Calu3 (cell line): ENCODE data around the gene SKI. TPM values are rescaled to one million over a fixed set of nuclear protein-coding genes. Genes with fewer than 3 reads are reported as not detected.
"Not testable (repeated sequence)": the region's sequence is repeated elsewhere in the genome, so short reads cannot be mapped to it uniquely, and the experiment has no call there.

Source experiments
- BruUV-seq: library from RNA; stranded (reverse); fragments of 400-500 nt; replicated peaks from 2 replicates; lab custom pipeline; 2021; lab: Mats Ljungman, UMichigan
- CTCF ChIA-PET: fragments of 300-600 bp; sonication (Branson Sonifier 250); formaldehyde crosslinking; loops from one replicate; lab custom pipeline; 2022; ENCODE audit warnings: antibody characterized with exemption; lab: Charles Lee
- DNase-seq: peaks from one replicate; pipeline ENCODE4 v3.0.0; 2022
- H3K27ac Mint-ChIP-seq: one replicate; pipeline ENCODE4 v1.8.0; 2022; ENCODE audit warnings: mixed read lengths; ENCODE audit not compliant: unreplicated experiment
- H3K27me3 Mint-ChIP-seq: one replicate; pipeline ENCODE4 v1.8.0; 2022; ENCODE audit warnings: mixed read lengths; ENCODE audit not compliant: unreplicated experiment
- H3K36me3 Mint-ChIP-seq: one replicate; pipeline ENCODE4 v1.8.0; 2022; ENCODE audit warnings: mild to moderate bottlenecking, moderate library complexity, mixed read lengths; ENCODE audit not compliant: insufficient read depth, unreplicated experiment
- H3K4me1 Mint-ChIP-seq: one replicate; pipeline ENCODE4 v1.8.0; 2022; ENCODE audit warnings: mild to moderate bottlenecking, low read depth, mixed read lengths; ENCODE audit not compliant: unreplicated experiment
- H3K4me3 Mint-ChIP-seq: one replicate; pipeline ENCODE4 v1.8.0; 2022; ENCODE audit warnings: mild to moderate bottlenecking, low read depth, moderate library complexity, mixed read lengths; ENCODE audit not compliant: unreplicated experiment
- H3K9me3 Mint-ChIP-seq: one replicate; pipeline ENCODE4 v1.8.0; 2022; ENCODE audit warnings: low read depth, mixed read lengths; ENCODE audit not compliant: unreplicated experiment
- intact Hi-C: fragments of 100-400 bp; cut with micrococcal nuclease; formaldehyde crosslinking; loops from one replicate; pipeline ENCODE4 v1.10.0; 2022; ENCODE audit not compliant: unreplicated experiment
- total RNA-seq: library from RNA; stranded (reverse); gene quantifications from 2 replicates; pipeline ENCODE4 v1.2.3, GENCODE V29; 2022
- TF ChIP-seq, protein P1 (sequence below): fragments of 200-600 bp; IDR thresholded peaks from one replicate; pipeline ENCODE4 v1.8.0; 2022; ENCODE audit warnings: antibody characterized with exemption; ENCODE audit not compliant: unreplicated experiment

The SKI gene
- total RNA-seq, 1 experiment from 2014 or later = 33.8 TPM

- BruUV-seq = no TSS peak
- CTCF ChIA-PET = no interaction called here
- H3K9me3 Mint-ChIP-seq = no peaks in the 10 kb centered on the region
Measured at GRCh38 chr1:2259668-2260402, 31.7 kb downstream of the SKI start.

GRCh38 chr1:2260470-2260869 lies 32.4 kb downstream of the SKI start:
- H3K4me3 Mint-ChIP-seq, H3K9me3 Mint-ChIP-seq, H3K36me3 Mint-ChIP-seq, H3K27ac Mint-ChIP-seq, DNase-seq, BruUV-seq, H3K4me1 Mint-ChIP-seq, H3K27me3 Mint-ChIP-seq, intact Hi-C loops, CTCF ChIA-PET: not testable (repeated sequence)

More at GRCh38 chr1:2259668-2260402, 31.7 kb downstream of the SKI start:
- Mint-ChIP-seq H3K4me3 (no peak overlapping the region), H3K4me1 (peaks cover 8% of the 10 kb centered on the region), H3K36me3 (no peaks in the 10 kb centered on the region), H3K27ac (no peak overlapping the region), H3K27me3 (no peaks in the 10 kb centered on the region)
- DNase-seq = no peak
- intact Hi-C loops = no loop called here
- TF ChIP-seq, protein P1, sequence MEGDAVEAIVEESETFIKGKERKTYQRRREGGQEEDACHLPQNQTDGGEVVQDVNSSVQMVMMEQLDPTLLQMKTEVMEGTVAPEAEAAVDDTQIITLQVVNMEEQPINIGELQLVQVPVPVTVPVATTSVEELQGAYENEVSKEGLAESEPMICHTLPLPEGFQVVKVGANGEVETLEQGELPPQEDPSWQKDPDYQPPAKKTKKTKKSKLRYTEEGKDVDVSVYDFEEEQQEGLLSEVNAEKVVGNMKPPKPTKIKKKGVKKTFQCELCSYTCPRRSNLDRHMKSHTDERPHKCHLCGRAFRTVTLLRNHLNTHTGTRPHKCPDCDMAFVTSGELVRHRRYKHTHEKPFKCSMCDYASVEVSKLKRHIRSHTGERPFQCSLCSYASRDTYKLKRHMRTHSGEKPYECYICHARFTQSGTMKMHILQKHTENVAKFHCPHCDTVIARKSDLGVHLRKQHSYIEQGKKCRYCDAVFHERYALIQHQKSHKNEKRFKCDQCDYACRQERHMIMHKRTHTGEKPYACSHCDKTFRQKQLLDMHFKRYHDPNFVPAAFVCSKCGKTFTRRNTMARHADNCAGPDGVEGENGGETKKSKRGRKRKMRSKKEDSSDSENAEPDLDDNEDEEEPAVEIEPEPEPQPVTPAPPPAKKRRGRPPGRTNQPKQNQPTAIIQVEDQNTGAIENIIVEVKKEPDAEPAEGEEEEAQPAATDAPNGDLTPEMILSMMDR = no peak

DNA sequence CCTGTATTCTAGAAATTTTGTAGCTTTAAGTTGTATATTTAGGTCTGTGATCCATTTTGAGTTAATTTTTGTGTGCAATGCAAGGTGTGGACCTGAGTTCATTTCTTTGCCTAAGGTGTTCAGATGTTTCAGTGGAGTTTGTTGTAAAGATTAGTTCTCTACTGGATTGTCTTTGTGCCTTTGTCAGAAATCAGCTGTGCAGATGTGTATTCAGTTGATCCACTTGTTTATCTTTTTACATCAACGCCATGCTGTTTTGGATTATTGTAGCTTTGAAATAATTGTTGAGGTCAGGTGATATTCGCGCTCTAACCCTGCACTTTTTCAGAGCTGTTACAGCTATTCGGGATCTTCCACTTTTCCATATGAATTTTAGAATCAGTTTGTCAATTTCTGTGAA lies 32.8 kb downstream of the SKI start:
- no TSS peak for BruUV-seq
- no peaks in the 10 kb centered on the region for H3K36me3 Mint-ChIP-seq
- CTCF ChIA-PET = no interaction called here
- H3K9me3 Mint-ChIP-seq = no peaks in the 10 kb centered on the region
- H3K4me1 Mint-ChIP-seq = peaks cover 8% of the 10 kb centered on the region
- intact Hi-C loops = no loop called here
- TF ChIP-seq, protein P1 = no peak
- H3K4me3 Mint-ChIP-seq = no peak overlapping the region
- H3K27ac Mint-ChIP-seq = no peak overlapping the region
- no peaks in the 10 kb centered on the region for H3K27me3 Mint-ChIP-seq
- no peak for DNase-seq

DNA sequence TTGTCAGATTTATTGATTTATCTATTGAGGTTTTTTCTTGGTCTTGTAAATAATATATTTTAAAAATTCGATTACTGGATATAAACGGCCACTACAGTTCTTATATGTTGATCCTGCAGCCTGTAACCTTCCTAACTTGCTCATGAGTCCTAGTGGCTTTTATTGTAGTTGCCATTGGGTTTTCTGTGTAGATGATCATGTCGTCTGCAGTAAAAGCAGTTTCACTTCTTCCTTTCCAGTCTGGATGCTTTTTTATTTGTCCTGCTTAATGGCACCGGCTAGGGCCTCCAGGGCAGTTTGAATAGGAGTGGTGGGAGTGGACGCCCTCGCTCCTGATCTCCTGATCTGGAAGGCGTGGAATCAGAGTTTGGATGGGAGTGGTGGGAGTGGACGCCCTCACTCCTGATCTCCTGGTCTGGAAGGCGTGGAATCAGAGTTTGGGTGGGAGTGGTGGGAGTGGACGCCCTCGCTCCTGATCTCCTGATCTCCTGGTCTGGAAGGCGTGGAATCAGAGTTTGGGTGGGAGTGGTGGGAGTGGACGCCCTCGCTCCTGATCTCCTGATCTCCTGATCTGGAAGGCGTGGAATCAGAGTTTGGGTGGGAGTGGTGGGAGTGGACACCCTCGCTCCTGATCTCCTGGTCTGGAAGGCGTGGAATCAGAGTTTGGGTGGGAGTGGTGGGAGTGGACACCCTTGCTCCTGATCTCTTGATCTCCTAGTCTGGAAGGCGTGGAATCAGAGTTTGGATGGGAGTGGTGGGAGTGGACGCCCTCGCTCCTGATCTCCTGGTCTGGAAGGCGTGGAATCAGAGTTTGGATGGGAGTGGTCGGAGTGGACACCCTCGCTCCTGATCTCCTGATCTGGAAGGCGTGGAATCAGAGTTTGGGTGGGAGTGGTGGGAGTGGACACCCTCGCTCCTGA lies 33.6 kb downstream of the SKI start:
- BruUV-seq, H3K27me3 Mint-ChIP-seq, H3K4me1 Mint-ChIP-seq, H3K4me3 Mint-ChIP-seq, DNase-seq, intact Hi-C loops, H3K9me3 Mint-ChIP-seq, H3K36me3 Mint-ChIP-seq, CTCF ChIA-PET, H3K27ac Mint-ChIP-seq: not testable (repeated sequence)

- H3K4me1 Mint-ChIP-seq = no peaks in the 10 kb centered on the region
- TF ChIP-seq, protein P1 = no peak
- intact Hi-C loops = no loop called here
- CTCF ChIA-PET = no interaction called here
- DNase-seq = no peak
- no peaks in the 10 kb centered on the region for H3K27me3 Mint-ChIP-seq
- H3K4me3 Mint-ChIP-seq = no peak overlapping the region
- H3K9me3 Mint-ChIP-seq = no peaks in the 10 kb centered on the region
- no peak overlapping the region for H3K27ac Mint-ChIP-seq
- no TSS peak for BruUV-seq
- H3K36me3 Mint-ChIP-seq = no peaks in the 10 kb centered on the region
Measured at GRCh38 chr1:2266301-2266975, 38.3 kb downstream of the SKI start.
